HUDEP-2 (cell line): ENCODE results near the gene ESPL1.
"Not testable (repeated sequence)": the region's sequence is repeated elsewhere in the genome, so short reads cannot be mapped to it uniquely, and the experiment has no call there.

Experiments used
- DNase-seq, 76 experiments: peaks; one replicate each; lab custom pipeline; 2025; ENCODE audit not compliant: unreplicated experiment in 76 of 76; lab: John Stamatoyannopoulos, UW

Gene ESPL1

DNA sequence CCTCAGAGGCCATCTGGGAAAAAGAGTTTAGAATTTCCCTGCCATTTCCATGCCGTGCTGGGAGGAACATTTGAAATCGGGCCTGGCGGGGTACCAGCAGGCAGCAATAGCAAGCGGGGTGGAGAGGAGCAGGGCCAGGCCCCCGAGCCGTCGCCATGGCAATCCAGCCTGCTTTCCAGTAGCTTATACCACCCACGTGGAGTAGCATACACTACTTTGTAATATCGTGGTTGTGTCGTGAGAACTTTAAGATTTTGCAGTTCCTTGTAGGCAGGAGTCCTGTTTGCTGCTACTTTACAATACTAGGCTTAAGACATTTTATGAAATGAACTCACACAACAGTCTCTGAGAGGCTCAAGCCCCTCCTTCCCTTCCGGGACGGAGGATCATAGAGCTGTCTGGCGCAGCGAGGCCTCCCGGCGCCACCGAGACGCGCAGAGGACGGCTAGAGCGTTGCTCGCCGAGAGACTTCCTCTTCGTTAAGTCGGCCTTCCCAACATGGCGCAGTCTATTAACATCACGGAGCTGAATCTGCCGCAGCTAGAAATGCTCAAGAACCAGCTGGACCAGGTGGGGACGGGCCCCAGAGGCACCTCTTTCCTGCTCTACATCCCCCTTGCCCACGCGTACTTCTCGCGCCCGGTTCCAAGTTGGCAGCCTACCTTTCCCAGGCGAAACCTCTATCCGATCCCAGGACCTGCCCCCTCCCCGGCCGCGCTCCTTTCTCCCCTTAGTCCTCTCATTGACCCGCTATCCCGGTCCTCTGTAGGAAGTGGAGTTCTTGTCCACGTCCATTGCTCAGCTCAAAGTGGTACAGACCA lies 27.2 kb downstream of the ESPL1 start, which contains the start of gene PFDN5:
PFDN5 (plus strand) TSS at position 473 of the 821 bp plus-strand sequence; CDS start at position 499, 26 bp downstream.
- peak in 74 of 76 experiments; percentile 26 to 89 (median 76) for DNase-seq

DNA sequence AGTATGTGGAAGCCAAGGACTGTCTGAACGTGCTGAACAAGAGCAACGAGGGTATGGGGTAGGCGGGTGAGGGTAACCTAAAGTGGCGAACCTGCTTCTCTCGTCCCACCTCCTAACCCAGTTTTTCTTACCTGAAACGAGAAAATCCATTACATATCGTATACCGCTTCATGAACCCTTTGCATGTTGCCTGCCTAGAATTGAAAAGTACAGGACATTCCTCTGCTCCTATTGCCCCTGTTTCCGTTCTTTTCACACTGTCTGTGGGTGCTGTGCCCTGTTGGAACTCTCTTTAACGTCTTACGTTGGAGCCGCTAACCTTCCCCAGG lies 27.8 kb downstream of the ESPL1 start:
- DNase-seq = no peak

GRCh38 chr12:53297106-53297505 lies 29.0 kb downstream of the ESPL1 start:
- DNase-seq = not testable (repeated sequence)

DNA sequence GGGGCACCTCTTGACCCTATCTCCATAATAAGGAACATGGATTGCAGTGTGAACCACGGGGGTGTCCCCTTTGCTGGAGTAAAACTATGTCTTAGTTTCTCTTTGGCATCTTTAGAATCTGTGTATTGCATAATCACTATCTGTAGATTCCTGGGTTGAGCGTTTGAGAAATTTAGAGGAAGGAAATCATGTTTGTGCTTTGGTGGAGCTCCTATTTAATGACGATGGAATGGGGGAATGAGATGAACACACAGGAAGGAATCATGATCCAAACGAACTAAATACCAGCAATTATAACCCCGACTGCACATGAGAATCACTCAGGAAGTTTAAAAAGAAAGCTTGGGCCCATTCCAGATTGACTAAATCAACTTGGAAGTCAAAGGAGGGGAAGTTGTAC lies 30.1 kb downstream of the ESPL1 start:
- no peak for DNase-seq

DNA sequence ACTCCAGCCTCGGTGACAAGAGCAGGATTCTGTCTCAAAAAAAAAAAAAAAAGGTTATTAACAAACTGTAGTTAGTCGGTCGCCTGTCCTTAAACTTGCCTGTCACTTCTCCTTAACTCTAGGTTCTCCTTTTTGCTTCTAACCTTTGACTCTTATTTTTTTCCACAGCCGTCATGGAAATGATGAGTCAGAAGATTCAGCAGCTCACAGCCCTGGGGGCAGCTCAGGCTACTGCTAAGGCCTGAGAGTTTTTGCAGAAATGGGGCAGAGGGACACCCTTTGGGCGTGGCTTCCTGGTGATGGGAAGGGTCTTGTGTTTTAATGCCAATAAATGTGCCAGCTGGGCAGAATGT lies 31.0 kb downstream of the ESPL1 start:
- peak in 37 of 76 experiments; percentile 3 to 80 (median 45) for DNase-seq

DNA sequence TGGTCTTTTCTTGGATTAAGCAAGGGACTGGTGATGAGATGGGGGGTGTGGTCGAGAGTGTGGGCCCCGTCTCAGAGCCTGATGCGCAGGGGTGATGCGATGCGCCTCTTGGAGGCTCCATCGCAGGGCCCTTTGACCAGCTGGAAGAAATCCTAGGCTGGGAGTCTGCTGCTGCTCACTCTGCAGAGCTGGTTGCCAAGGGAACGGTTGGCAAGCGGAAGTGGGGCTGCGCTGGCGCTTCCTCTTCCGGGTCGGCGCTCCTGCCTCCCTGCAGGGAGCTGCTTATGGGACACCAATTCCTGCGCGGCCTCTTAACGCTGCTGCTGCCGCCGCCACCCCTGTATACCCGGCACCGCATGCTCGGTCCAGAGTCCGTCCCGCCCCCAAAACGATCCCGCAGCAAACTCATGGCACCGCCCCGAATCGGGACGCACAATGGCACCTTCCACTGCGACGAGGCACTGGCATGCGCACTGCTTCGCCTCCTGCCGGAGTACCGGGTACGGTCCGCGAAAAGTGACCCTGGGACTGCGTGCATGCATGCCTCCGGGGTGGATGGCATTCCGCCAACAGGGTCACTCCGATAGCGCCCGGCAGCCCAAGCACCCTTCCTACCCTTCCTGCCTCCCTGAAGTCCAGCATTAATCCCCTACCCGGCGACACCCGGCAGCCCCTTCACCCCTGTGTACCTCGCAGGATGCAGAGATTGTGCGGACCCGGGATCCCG lies 31.5 kb downstream of the ESPL1 start, which contains the start of gene MYG1:
MYG1 (plus strand) TSS at position 242 of the 727 bp plus-strand sequence; CDS start at position 285, 43 bp downstream.
- DNase-seq = peak in 74 of 76 experiments; percentile 42 to 88 (median 79)

DNA sequence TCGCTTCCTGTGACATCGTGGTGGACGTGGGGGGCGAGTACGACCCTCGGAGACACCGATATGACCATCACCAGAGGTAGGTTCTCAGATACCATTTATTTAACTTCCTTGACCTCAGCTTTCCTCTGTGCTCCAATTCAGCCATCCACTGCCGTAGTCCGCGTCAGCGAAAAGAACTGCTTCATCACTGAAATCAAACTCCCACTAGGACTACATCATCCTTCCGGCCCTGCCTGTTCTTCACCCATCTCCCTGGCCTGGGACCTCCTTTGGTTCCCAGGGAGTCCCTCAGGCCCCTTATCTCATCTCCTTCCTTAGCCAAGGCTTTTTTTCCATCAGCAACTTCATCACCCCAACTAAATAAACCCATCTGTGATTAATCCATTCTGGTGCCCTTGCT lies 32.1 kb downstream of the ESPL1 start:
- peak in 1 of 76 experiments; percentile 7 for DNase-seq

GRCh38 chr12:53302903-53303302 lies 34.8 kb downstream of the ESPL1 start:
- DNase-seq = no peak

DNA sequence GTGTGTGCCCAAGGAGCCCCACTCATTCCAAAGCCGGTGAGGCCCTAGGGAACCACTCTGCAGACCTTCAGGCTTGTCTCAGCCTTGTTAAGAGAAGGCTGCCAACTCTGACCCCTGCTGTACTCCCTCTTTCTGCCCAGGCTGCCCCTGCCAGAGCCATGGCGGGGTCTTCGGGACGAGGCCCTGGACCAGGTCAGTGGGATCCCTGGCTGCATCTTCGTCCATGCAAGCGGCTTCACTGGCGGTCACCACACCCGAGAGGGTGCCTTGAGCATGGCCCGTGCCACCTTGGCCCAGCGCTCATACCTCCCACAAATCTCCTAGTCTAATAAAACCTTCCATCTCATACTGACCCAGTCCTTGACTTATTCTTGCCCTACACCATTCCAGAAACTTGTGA lies 38.7 kb downstream of the ESPL1 start:
- DNase-seq = no peak

GRCh38 chr12:53308276-53308675 lies 40.2 kb downstream of the ESPL1 start:
- no peak for DNase-seq

DNA sequence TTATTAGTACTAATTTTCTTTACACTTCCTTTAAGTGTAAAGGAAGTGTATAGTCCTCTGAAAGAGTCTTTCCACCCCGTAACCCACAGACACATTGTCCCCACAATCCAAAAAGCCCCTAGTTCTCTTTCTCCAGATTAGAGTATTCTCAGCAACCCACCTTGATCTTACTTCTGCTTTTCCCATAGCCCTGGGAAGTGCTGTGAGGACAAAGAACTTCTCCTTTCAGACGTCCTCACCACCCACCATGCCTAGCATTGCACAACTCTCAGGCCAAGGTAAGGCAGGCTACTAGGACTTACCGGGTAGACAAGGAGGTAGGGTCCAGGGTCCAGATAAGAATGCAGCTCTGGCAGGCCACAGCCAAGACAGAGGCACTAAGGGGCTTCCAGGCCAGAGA lies 45.9 kb downstream of the ESPL1 start:
- no peak for DNase-seq

DNA sequence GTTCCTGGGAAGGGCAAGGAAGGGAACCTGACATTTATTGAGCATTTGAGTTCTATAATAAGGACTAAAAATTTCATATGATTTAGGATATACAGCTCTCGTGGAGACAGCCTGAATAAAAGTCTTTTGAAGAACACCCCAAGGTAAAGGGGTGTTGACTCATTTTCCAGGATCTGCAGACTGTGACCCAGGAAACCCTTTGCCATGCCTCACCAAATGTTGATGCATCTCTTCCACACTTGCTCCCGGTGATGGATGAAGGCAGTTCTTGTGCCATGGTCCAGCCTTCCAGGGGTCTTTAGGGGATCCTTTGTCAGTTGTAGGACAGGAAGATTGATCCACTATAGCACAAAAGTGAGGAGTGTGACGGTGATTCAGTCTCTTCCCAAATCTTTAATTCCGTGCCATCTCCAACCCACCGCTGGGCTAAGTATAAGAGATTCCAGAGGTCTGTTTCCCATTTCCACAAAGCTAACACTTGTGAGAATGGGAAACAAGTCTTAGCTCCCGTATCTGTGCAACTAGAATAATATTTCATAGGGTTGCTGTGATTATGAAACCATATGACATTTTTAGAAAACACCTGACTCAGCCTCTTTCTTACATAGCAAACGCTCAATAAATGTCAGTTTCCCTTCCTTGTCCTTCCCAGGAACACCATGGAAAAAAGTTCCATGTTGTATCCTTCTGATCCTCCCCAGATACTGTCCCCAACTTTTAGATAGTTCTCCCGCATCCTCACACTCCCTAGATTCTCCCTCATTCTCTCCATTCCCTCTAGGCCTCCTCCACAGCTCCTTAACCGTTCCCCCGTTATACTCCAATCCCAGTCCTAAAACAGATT lies 52.5 kb downstream of the ESPL1 start:
- DNase-seq = no peak

DNA sequence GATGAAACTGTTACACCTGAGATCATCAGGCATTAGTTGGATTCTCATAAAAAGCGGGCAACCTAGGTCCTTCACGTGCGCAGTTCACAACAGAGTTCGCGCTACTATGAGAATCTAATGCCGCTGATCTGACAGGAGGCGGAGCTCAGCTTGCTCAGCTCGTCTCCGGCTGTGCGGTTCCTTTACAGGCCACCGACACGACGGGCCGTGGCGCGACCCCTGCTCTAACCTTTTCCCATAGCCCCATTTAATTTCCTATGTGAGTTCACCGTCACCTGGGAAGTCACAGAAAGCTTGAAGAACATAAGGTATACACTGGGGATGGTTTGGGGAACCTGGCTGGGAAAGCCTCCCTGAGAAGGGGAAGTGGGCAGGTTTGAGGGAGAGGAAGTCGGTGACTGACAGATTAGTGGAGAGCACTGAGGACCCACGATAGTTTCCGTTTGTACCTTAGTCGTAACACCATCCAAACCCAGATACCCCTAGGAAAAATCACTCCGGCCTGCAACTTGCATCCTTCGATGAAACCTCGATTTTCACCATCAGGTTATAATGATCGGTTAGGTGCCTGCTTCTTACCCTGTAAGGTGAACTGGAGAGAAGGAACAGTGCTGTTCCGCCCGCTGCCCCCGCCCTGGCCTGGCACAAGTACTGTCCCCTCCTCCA lies 56.1 kb downstream of the ESPL1 start:
- DNase-seq = peak in 46 of 76 experiments; percentile 5 to 69 (median 33)

GRCh38 chr12:53324779-53325510 lies 56.8 kb downstream of the ESPL1 start:
- DNase-seq = peak in 75 of 76 experiments; percentile 38 to 93 (median 87)

DNA sequence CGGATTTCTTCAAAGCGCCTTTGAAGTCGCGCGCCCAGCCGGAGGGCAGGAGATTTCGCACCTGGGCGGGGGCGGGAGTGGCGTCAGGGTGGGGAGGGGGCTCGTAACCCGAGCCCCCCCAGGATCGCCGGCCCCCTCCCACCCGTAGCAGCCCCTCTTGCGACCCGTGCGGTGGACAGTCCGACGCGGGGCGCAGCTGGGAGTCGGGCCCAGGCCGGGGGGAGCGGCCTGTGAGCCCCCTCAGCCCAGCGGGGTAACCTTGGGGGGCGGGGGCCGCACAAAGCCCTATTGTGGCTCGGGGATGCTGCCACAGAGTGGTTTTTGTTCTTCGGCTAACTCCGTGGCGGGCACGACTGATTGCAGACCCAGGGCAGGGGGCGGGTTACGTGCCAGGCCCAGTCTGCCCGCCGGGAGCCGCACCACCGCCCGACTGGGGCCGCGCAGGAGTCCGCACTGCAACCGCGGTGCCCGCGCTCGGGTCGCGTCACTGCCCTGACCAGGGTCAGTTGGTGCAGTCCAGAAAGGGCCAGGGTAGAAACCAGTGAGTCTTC lies 57.5 kb downstream of the ESPL1 start:
- peak in 1 of 76 experiments; percentile 4 for DNase-seq

- no peak for DNase-seq
Observed at GRCh38 chr12:53326460-53327185, 58.5 kb downstream of the ESPL1 start.

DNA sequence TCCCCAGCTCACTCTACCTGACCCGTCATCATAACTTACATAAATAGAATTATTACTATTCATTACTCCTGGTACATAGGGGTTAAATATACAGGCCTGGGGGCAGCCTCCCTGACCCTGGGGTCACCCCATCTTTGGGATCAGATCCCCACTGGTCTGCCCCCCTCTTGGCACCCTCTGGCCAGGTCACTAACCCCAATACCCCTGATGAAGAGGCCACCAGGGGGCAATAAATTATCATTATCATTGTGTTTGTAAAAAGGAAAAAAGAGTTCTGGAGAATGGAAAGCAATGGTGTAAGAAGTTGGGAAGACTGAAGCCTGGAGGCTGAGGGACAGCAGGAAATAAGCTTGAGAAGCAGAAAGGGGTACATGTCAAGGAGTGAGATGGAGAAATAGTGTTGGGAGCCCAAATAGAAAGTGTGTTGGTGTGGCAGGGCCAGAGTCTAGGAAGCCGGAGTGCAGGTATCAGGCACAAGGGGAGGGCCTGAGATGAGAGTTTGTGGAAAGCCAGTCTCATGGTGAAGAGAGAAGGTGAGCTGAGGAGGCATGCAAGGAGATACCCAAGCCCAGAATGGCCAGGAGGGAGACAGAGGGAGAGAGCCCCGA lies 59.4 kb downstream of the ESPL1 start:
- peak in 12 of 76 experiments; percentile 3 to 33 (median 18) for DNase-seq

- DNase-seq = no peak
Observed at GRCh38 chr12:53328043-53328435, 59.9 kb downstream of the ESPL1 start.
